GM13977 (cell line): ENCODE data around the gene CPAMD8.

Experiments used
- DNase-seq: peaks from one replicate; pipeline ENCODE4 v3.0.0; 2012; ENCODE audit warnings: low spot score
- CTCF ChIP-seq: IDR thresholded peaks from 2 replicates; pipeline ENCODE4 v1.5.1; 2012; ENCODE audit warnings: mild to moderate bottlenecking, control low read depth; ENCODE audit not compliant: insufficient read depth; ENCODE audit errors: extremely low read depth, missing control alignments
- in situ Hi-C: fragments of 300-500 bp; cut with MboI; formaldehyde crosslinking; loops from one replicate; pipeline ENCODE4 v1.12.0; 2022; ENCODE audit warnings: low sequenced_read_pairs, low pct_unique_long_range_greater_than_20kb, mixed read lengths, inconsistent platforms; ENCODE audit not compliant: unreplicated experiment

Gene CPAMD8

GRCh38 chr19:16892868-16893685 lies 133.5 kb downstream of the CPAMD8 start:
- no peak for TF ChIP-seq CTCF
- in situ Hi-C loops, result no loop called here
- no peak for DNase-seq

- no peak for DNase-seq
- in situ Hi-C loops, result no loop called here
- TF ChIP-seq CTCF, result no peak
Measured at GRCh38 chr19:16892436-16892835, 134.2 kb downstream of the CPAMD8 start.

- no peak for TF ChIP-seq CTCF
- in situ Hi-C loops, result no loop called here
- DNase-seq, result no peak
Measured at GRCh38 chr19:16891696-16892382, 134.8 kb downstream of the CPAMD8 start.

- DNase-seq, result no peak
- TF ChIP-seq CTCF, result no peak
- in situ Hi-C loops, result no loop called here
Measured at GRCh38 chr19:16890461-16891184, 136.0 kb downstream of the CPAMD8 start.

GRCh38 chr19:16889883-16890460 lies 136.6 kb downstream of the CPAMD8 start:
- TF ChIP-seq CTCF, result no peak
- in situ Hi-C loops, result no loop called here
- no peak for DNase-seq

GRCh38 chr19:16889366-16889882 lies 137.2 kb downstream of the CPAMD8 start:
- in situ Hi-C loops, result no loop called here
- no peak for TF ChIP-seq CTCF
- DNase-seq, result no peak
